SK-N-SH (cell line): Measurements from ENCODE around the gene GLOD4. TPM values are rescaled to one million over a fixed set of nuclear protein-coding genes. Genes with fewer than 3 reads are reported as not detected.

Experiments
- CTCF ChIA-PET: fragments of 300-600, 350-600 bp; formaldehyde crosslinking; extraction: SDS; loops from one replicate; lab custom pipeline; 2021; lab: Yijun Ruan, JAX
- POLR2A ChIA-PET: fragments of 350-600 bp; sonication (Branson Sonifier 250); formaldehyde crosslinking; extraction: SDS; loops from one replicate; lab custom pipeline; 2020; ENCODE audit warnings: antibody characterized with exemption, inconsistent platforms; lab: Yijun Ruan, JAX
- DNase-seq: peaks from one replicate; pipeline ENCODE4 v3.0.0; 2012
- H2AFZ ChIP-seq: fragments of 200-600 bp; sonication (generic); 2 replicates; pipeline ENCODE4 v1.8.1; 2016; ENCODE audit warnings: antibody characterized with exemption, mild to moderate bottlenecking, low read depth
- H3F3A ChIP-seq: fragments of 200-600 bp; sonication (generic); replicated peaks from 2 replicates; pipeline ENCODE3; 2016; ENCODE audit warnings: antibody characterized with exemption, mild to moderate bottlenecking; ENCODE audit not compliant: insufficient read depth
- H3K27ac ChIP-seq, 2 experiments: fragments of 200-500 bp in 1 of 2; fragments of 200-600 bp in 1 of 2; sonication (Bioruptor generic) in 1 of 2; sonication (generic), shearing (Covaris generic) in 1 of 2; 2 replicates each; pipeline versions ENCODE4 v1.5.1 to v1.6.1; 2014 to 2016; ENCODE audit warnings: low read depth in 2 of 2, inconsistent platforms in 1 of 2, low read length in 1 of 2, mild to moderate bottlenecking in 1 of 2, mixed read lengths in 1 of 2
- H3K27me3 ChIP-seq: fragments of 200-600 bp; sonication (generic), shearing (Covaris generic); 2 replicates; pipeline ENCODE4 v1.6.1; 2016; ENCODE audit warnings: mixed run types; ENCODE audit not compliant: insufficient read depth
- H3K36me3 ChIP-seq, 2 experiments: fragments of 200-500 bp in 1 of 2; fragments of 200-600 bp in 1 of 2; sonication (Bioruptor generic) in 1 of 2; sonication (generic) in 1 of 2; replicated peaks in 1 of 2; 2 replicates each; pipeline versions ENCODE3 to v1.5.1; 2014 to 2016; ENCODE audit warnings: low read length in 1 of 2, mild to moderate bottlenecking in 1 of 2; ENCODE audit not compliant: insufficient read depth in 2 of 2, control insufficient read depth in 1 of 2
- H3K4me1 ChIP-seq, 2 experiments: fragments of 200-500 bp in 1 of 2; fragments of 200-600 bp in 1 of 2; sonication (Bioruptor generic) in 1 of 2; sonication (generic), shearing (Covaris generic) in 1 of 2; 2 replicates each; pipeline versions ENCODE4 v1.5.1 to v1.6.1; 2014 to 2016; ENCODE audit warnings: low read depth in 1 of 2, low read length in 1 of 2, mixed run types in 1 of 2; ENCODE audit not compliant: insufficient read depth in 2 of 2, control insufficient read depth in 1 of 2
- H3K4me2 ChIP-seq: fragments of 200-600 bp; sonication (generic), shearing (Covaris generic); 2 replicates; pipeline ENCODE4 v1.6.1; 2017; ENCODE audit warnings: mixed run types
- H3K4me3 ChIP-seq, 2 experiments: fragments of 200-500 bp in 1 of 2; fragments of 200-600 bp in 1 of 2; sonication (Bioruptor generic) in 1 of 2; sonication (generic), shearing (Covaris generic) in 1 of 2; 2 replicates each; pipeline versions ENCODE4 v1.5.1 to v1.8.1; 2014 to 2016; ENCODE audit warnings: low read depth in 2 of 2, inconsistent platforms in 1 of 2, low read length in 1 of 2, mild to moderate bottlenecking in 1 of 2, mixed read lengths in 1 of 2, moderate library complexity in 1 of 2
- H3K79me2 ChIP-seq: fragments of 200-600 bp; sonication (generic); 2 replicates; pipeline ENCODE4 v1.8.1; 2017; ENCODE audit warnings: mild to moderate bottlenecking; ENCODE audit not compliant: insufficient read depth
- H3K9ac ChIP-seq: fragments of 200-600 bp; sonication (generic); 2 replicates; pipeline ENCODE4 v1.6.1; 2017; ENCODE audit warnings: mixed run types
- H3K9me2 ChIP-seq: fragments of 200-600 bp; sonication (generic); 2 replicates; pipeline ENCODE4 v1.6.1; 2017; ENCODE audit warnings: mixed run types
- H3K9me3 ChIP-seq: fragments of 200-600 bp; sonication (generic); 2 replicates; pipeline ENCODE4 v1.6.1; 2017; ENCODE audit warnings: mixed run types, mild to moderate bottlenecking, moderate library complexity
- H4K20me1 ChIP-seq: fragments of 200-600 bp; sonication (generic); 2 replicates; pipeline ENCODE4 v1.6.1; 2017; ENCODE audit warnings: mild to moderate bottlenecking, mixed run types; ENCODE audit not compliant: insufficient read depth
- EZH2phosphoT487 ChIP-seq: fragments of 200-600 bp; sonication (generic); IDR thresholded peaks from 2 replicates; pipeline ENCODE4 v1.6.1; 2017; ENCODE audit warnings: low read depth, mixed run types, mild to moderate bottlenecking, antibody characterized with exemption, moderate library complexity, borderline replicate concordance
- MEF2A ChIP-seq: IDR thresholded peaks from 2 replicates; pipeline ENCODE4 v1.4.0; 2012; ENCODE audit warnings: low read depth, borderline replicate concordance
- MXI1 ChIP-seq: IDR thresholded peaks from 2 replicates; pipeline ENCODE4 v1.6.1; 2012; ENCODE audit warnings: mild to moderate bottlenecking, low read depth, low read length, improper control_type of control experiment
- POLR2AphosphoS5 ChIP-seq: IDR thresholded peaks from 2 replicates; pipeline ENCODE4 v1.6.1; 2012; ENCODE audit warnings: low read depth, low read length
- RAD21 ChIP-seq: IDR thresholded peaks from 2 replicates; pipeline ENCODE4 v1.6.1; 2012; ENCODE audit warnings: mild to moderate bottlenecking, low read length
- RCOR1 ChIP-seq: fragments of 150-350 bp; IDR thresholded peaks from 2 replicates; pipeline ENCODE4 v1.6.1; 2017; ENCODE audit warnings: antibody characterized with exemption, low read length
- RXRA ChIP-seq: IDR thresholded peaks from 2 replicates; pipeline ENCODE4 v1.4.0; 2012; ENCODE audit warnings: low read depth, mild to moderate bottlenecking, borderline replicate concordance
- SMC3 ChIP-seq: IDR thresholded peaks from 2 replicates; pipeline ENCODE4 v1.6.1; 2012; ENCODE audit warnings: low read depth, low read length, improper control_type of control experiment
- TAF1 ChIP-seq: IDR thresholded peaks from 2 replicates; pipeline ENCODE4 v1.6.1; 2012; ENCODE audit warnings: low read depth, mild to moderate bottlenecking, low read length, moderate library complexity, borderline replicate concordance
- TCF12 ChIP-seq: IDR thresholded peaks from 2 replicates; pipeline ENCODE4 v1.4.0; 2012
- YY1 ChIP-seq: IDR thresholded peaks from 2 replicates; pipeline ENCODE4 v1.4.0; 2012; ENCODE audit warnings: low read depth, mild to moderate bottlenecking
- WGBS: methylation state at CpG from one replicate; pipeline ENCODE4 v1.1.6; 2017; ENCODE audit warnings: low lambda C conversion rate; 5-methylcytosine and 5-hydroxymethylcytosine counted together
- polyA plus RNA-seq, 3 experiments: library from polyadenylated mRNA; depleted of rRNA; stranded (reverse); fragments of >200 nt; gene quantifications; 2 replicates each; pipeline ENCODE4 v1.2.3, GENCODE V29; 2012
- TF ChIP-seq, protein P1 (sequence below): IDR thresholded peaks from 2 replicates; pipeline ENCODE4 v1.4.0; 2012; ENCODE audit warnings: low read depth, borderline replicate concordance
- TF ChIP-seq, protein P2 (sequence below): IDR thresholded peaks from 2 replicates; pipeline ENCODE4 v1.4.0; 2012; ENCODE audit warnings: low read depth
- TF ChIP-seq, protein P3 (sequence below): IDR thresholded peaks from 2 replicates; pipeline ENCODE4 v1.4.0; 2012; ENCODE audit warnings: low read depth, borderline replicate concordance
- TF ChIP-seq, protein P4 (sequence below): IDR thresholded peaks from 2 replicates; pipeline ENCODE4; 2012

Gene GLOD4
- polyA plus RNA-seq, 1 of the 3 experiments (the other 2 are of a cell fraction) = 34.3 TPM

DNA sequence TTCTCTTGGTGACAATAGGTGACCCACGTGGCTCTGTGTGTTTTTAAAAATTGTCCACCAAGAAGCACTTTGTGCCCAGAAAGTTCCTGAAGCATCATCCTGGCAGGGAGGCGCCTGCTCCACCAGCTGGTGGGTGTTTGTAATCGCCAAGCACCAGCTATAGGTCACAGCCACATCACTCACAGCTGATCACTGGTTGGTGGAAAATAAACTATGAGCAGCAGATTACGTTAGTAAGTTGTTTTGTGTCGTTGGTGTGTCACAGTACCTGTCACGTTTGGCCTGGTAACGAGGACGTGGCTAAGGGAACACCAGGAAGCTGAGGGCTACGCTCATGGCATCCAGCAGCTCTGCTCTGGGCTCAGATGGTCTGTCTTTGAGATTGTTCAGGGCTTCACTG lies 10.2 kb upstream of the GLOD4 start:
- no peaks in the 10 kb centered on the region for H3K79me2 ChIP-seq
- no peaks in the 10 kb centered on the region for H3K9me2 ChIP-seq
- H3K4me2 ChIP-seq = no peak overlapping the region
- ChIA-PET CTCF (interaction anchor here (1.2 to 9.2 kb wide), 2 partner anchors 188 to 205 kb away, joined by 8 to 69 read pairs; partner anchors contain the start of genes NXN and TIMM22), POLR2A (interaction anchor here (1.1 kb wide), 1 partner anchor 10 kb away, joined by 4 read pairs; the partner anchor contains the start of genes GLOD4 and MRM3)
- H3K27me3 ChIP-seq = no peaks in the 10 kb centered on the region
- no peak overlapping the region for H3K4me3 ChIP-seq
- H3K27ac ChIP-seq = no peak overlapping the region
- H2AFZ ChIP-seq = no peak overlapping the region
- H3K4me1 ChIP-seq = peaks cover 0 to 6% of the 10 kb centered on the region in 2 experiments; a peak in 1 of 4 replicates
- H4K20me1 ChIP-seq = no peaks in the 10 kb centered on the region
- H3K9ac ChIP-seq = no peak overlapping the region
- TF ChIP-seq MEF2A (no peak), TCF12 (no peak), RAD21 (no peak), RCOR1 (no peak), EZH2phosphoT487 (no peak), TAF1 (no peak), SMC3 (no peak), RXRA (no peak), YY1 (no peak), MXI1 (no peak), POLR2AphosphoS5 (no peak)
- TF ChIP-seq, protein P1, sequence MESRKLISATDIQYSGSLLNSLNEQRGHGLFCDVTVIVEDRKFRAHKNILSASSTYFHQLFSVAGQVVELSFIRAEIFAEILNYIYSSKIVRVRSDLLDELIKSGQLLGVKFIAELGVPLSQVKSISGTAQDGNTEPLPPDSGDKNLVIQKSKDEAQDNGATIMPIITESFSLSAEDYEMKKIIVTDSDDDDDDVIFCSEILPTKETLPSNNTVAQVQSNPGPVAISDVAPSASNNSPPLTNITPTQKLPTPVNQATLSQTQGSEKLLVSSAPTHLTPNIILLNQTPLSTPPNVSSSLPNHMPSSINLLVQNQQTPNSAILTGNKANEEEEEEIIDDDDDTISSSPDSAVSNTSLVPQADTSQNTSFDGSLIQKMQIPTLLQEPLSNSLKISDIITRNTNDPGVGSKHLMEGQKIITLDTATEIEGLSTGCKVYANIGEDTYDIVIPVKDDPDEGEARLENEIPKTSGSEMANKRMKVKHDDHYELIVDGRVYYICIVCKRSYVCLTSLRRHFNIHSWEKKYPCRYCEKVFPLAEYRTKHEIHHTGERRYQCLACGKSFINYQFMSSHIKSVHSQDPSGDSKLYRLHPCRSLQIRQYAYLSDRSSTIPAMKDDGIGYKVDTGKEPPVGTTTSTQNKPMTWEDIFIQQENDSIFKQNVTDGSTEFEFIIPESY = no peak
- TF ChIP-seq, protein P2, sequence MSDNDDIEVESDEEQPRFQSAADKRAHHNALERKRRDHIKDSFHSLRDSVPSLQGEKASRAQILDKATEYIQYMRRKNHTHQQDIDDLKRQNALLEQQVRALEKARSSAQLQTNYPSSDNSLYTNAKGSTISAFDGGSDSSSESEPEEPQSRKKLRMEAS = no peak
- TF ChIP-seq, protein P3, sequence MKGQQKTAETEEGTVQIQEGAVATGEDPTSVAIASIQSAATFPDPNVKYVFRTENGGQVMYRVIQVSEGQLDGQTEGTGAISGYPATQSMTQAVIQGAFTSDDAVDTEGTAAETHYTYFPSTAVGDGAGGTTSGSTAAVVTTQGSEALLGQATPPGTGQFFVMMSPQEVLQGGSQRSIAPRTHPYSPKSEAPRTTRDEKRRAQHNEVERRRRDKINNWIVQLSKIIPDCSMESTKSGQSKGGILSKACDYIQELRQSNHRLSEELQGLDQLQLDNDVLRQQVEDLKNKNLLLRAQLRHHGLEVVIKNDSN = no peak
- TF ChIP-seq, protein P4, sequence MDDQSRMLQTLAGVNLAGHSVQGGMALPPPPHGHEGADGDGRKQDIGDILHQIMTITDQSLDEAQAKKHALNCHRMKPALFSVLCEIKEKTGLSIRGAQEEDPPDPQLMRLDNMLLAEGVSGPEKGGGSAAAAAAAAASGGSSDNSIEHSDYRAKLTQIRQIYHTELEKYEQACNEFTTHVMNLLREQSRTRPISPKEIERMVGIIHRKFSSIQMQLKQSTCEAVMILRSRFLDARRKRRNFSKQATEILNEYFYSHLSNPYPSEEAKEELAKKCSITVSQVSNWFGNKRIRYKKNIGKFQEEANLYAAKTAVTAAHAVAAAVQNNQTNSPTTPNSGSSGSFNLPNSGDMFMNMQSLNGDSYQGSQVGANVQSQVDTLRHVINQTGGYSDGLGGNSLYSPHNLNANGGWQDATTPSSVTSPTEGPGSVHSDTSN = no peak
- 78% methylated on average over 7 of the region's 9 CpGs for WGBS
- H3F3A ChIP-seq = no peaks in the 10 kb centered on the region
- DNase-seq = no peak
- H3K36me3 ChIP-seq = peaks cover 17 to 34% of the 10 kb centered on the region in 2 experiments
- H3K9me3 ChIP-seq = no peaks in the 10 kb centered on the region
